ENCODE data around the gene KIF18B.

DNA sequence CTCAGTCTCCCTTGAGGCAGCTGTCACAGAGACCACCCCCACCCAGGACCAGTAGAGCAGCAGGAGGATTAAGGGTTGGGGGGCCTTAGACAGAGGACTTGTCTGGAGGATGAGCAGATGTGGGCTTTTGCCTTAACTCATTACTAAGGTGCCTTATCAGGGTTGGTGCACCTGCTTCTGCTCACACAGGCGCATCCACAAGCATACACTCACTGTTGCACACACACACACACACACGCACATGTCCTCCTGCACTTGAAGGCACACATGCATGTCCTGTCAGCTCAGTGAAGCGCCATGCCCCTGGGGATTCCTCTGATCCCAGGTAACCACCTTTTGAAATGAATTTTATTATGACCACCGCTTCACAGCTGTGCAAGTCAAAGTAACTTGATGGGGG is 33.4 kb downstream of the KIF18B start:
- TF ChIP-seq HDGF (IDR thresholded peaks at IDR 0.05; ENCODE audit: borderline replicate concordance) (no peak), TARDBP (IDR thresholded peaks at IDR 0.05) (no peak), NFRKB (IDR thresholded peaks at IDR 0.05) (no peak), SP1 (IDR thresholded peaks at IDR 0.05) (no peak), FOXM1 (IDR thresholded peaks at IDR 0.05; ENCODE audit: borderline replicate concordance) (no peak), L3MBTL2 (conservative IDR thresholded peaks at IDR 0.05) (no peak), BHLHE40 (IDR thresholded peaks at IDR 0.05; ENCODE audit: borderline replicate concordance) (no peak), ARNT (IDR thresholded peaks at IDR 0.05) (no peak), ZNF384 (IDR thresholded peaks at IDR 0.05) (no peak), SUZ12 (IDR thresholded peaks at IDR 0.05) (no peak), FOXA1 (IDR thresholded peaks at IDR 0.05) (no peak), ELF4 (IDR thresholded peaks at IDR 0.05) (no peak), FOXK2 (IDR thresholded peaks at IDR 0.05) (no peak)
- TF ChIP-seq, protein P1, sequence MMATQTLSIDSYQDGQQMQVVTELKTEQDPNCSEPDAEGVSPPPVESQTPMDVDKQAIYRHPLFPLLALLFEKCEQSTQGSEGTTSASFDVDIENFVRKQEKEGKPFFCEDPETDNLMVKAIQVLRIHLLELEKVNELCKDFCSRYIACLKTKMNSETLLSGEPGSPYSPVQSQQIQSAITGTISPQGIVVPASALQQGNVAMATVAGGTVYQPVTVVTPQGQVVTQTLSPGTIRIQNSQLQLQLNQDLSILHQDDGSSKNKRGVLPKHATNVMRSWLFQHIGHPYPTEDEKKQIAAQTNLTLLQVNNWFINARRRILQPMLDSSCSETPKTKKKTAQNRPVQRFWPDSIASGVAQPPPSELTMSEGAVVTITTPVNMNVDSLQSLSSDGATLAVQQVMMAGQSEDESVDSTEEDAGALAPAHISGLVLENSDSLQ (IDR thresholded peaks at IDR 0.05): no peak
